ENCODE data around the gene MLYCD.

Gene MLYCD

GRCh38 chr16:83956336-83957289, 57.7 kb downstream of the MLYCD start:
- peak; percentile 79 for DNase-seq (ENCODE audit: low spot score)

GRCh38 chr16:83957296-83957855, 58.5 kb downstream of the MLYCD start:
- no peak for DNase-seq (ENCODE audit: low spot score)

DNA sequence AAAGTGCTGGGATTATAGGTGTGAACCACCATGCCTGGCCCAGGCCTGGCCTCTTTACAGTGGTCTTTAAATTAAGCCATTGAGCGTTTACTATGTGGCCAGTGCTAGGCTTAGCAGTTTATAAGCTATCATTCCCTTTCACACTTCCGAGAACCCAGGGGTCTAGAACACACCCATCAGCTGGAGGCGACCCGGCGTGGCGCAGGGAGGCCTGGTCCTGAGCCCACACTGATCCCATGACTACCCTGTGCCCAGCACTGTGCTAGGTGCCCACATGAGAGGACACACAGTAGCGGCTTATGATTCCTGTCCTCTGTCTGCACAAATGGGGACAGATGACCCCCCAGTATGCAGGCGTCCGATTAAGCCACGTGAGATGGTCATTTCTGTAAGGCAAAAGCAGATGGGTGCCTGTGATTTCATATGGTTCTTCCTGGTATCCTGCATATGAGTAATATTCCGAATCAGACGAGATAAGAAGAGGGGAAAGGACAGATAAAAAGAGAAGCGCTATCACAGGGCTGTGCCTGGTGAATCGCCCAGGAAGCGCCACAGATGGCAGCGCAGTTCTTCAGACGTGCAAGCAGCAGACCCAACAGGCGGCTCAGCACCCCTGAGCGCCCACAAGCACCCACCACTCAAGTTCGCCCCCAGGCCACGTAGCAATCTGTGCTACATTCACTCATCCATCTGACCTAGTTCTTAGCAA, 59.4 kb downstream of the MLYCD start:
- DNase-seq (ENCODE audit: low spot score): no peak

- no peak for DNase-seq (ENCODE audit: low spot score)
Measured at GRCh38 chr16:83958846-83959565, 60.1 kb downstream of the MLYCD start.

GRCh38 chr16:83959656-83960434, 60.9 kb downstream of the MLYCD start:
- no peak for DNase-seq (ENCODE audit: low spot score)

- DNase-seq (ENCODE audit: low spot score): no peak
Measured at GRCh38 chr16:83960521-83961249, 61.8 kb downstream of the MLYCD start.

- DNase-seq (ENCODE audit: low spot score): no peak
Measured at GRCh38 chr16:83961591-83961990, 62.7 kb downstream of the MLYCD start.

- DNase-seq (ENCODE audit: low spot score): no peak
Measured at GRCh38 chr16:83963277-83964119, 64.6 kb downstream of the MLYCD start.

GRCh38 chr16:83964684-83965443, 65.9 kb downstream of the MLYCD start:
- no peak for DNase-seq (ENCODE audit: low spot score)

GRCh38 chr16:83965444-83966152, 66.7 kb downstream of the MLYCD start:
- DNase-seq (ENCODE audit: low spot score): no peak

- no peak for DNase-seq (ENCODE audit: low spot score)
Measured at GRCh38 chr16:83966153-83966696, 67.3 kb downstream of the MLYCD start.

DNA sequence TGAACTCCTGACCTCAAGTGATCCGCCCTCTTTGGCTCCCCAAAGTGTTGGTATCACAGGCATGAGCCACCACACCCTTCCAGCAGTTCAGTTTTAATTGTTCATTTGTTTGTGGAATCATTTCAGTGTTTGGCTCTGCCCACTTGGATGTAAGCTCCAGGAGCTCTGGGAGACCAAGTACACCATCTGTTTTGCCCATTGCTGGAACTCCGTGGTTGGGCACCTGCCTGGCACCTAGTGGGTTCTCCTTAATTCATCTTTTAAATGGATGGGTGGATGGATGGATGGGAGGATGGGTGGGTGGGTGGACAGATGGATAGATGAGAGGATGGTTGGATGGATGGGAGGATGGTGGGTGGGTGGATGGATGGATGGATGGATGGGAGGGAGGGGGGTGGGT, 68.2 kb downstream of the MLYCD start:
- DNase-seq (ENCODE audit: low spot score): no peak

GRCh38 chr16:83967838-83968305, 69.0 kb downstream of the MLYCD start, which contains the start of gene NECAB2:
NECAB2 (plus strand) TSS chr16:83968244; CDS start chr16:83968649, 405 bp downstream.
- peak; percentile 91 for DNase-seq (ENCODE audit: low spot score)

DNA sequence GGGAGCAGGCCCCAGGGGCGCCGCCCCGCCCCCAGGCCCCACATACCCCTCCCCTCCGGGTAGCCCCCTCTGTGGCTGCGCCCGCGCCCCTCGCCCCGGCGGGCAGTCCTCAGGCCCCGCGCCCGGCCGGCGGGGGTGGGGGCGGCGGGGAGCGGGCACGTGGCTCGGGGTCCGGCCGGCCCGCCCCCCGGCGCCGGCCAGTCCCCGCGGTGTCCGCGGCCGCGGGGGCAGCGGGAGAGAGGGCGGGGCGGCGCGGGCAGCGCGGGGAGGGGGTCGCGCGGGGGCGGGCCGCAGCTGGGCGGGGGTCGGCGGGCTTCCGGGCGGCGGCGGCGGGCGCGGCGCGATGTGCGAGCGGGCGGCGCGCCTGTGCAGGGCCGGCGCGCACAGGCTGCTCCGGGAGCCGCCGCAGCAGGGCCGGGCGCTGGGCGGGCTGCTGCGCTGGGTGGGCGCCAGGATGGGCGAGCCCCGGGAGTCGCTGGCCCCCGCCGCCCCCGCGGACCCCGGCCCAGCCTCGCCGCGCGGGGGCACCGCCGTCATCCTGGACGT, 69.5 kb downstream of the MLYCD start:
- DNase-seq (ENCODE audit: low spot score): peak; percentile 60

DNA sequence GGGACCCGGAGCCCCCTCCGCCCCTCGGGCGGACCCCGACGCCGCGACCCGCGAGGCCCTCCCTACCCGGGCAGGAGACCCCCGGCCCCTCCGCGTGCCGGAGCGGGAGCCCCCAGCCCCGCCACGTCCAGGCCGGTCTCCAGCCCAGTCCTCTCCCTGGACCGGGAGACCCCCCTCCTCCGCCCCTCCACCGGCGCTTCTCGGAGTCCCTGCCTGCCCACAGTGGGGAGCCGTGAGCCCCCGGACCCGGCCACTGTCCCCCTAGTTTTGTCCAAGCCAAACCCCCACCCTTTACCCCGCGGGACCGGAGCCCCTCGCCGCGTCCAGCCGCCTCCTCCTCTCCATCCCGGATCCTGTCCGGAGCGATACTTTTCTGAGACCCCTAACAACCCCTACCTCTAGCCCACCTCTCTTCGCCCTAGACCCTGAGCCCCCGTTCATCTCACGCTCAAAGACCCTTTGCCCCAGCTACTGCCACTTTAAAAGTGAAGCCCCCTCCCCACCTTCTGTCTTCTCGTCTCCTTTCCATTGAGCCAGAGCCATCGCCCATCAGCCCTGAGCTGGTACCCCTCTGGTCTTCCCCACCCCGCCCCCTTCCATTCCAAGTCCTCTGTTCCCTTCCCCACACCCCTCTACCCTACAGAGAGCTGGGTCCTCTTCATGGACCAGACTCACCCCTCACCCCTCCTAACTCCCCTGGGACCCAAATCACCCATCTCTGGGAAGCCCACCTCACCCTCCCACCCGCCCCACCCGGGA, 70.2 kb downstream of the MLYCD start:
- no peak for DNase-seq (ENCODE audit: low spot score)

DNA sequence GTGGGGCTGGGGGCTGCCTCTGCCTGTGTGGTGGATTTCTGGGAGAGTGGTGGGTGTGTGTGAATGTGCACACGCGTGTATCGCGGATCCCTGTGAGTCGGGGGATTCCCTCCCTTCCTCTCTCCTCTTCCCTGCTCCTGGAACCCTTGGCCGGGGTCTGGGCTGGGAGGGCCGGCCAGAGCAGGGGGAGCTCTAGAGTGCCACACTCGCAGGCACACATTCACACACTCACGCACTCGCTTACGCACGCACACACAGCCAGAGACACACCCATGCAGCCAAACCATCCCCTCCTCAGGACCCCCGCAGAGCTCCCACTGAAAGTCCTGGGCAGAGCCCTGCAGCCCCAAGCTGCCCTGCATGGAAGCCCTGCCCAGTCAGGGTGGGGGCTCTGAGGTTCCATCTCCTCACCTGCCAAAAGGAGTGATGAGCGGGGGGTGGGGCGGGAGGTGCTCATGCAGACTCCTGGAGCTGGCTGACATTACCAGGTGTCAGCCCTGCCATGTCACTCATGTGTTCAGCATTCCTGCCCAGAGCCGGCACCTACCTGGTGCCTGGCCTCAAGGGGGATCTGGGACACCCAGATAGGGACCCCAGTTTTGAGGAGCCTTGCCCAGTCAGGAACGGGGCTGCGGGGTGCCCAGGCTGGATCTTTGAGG, 71.0 kb downstream of the MLYCD start:
- DNase-seq (ENCODE audit: low spot score): no peak
